SK-N-SH (cell line): ENCODE results near the gene RAPSN.

Source experiments
- CTCF ChIP-seq: fragments of 200-600 bp; sonication (generic); IDR thresholded peaks from 2 replicates; pipeline ENCODE4 v1.6.1; 2017; ENCODE audit warnings: antibody characterized with exemption, mild to moderate bottlenecking, moderate library complexity
- EP300 ChIP-seq, 2 experiments: IDR thresholded peaks; 2 replicates each; pipeline versions ENCODE4 v1.4.0 to v1.6.1; 2012; ENCODE audit warnings: borderline replicate concordance in 1 of 2, low read depth in 1 of 2, low read length in 1 of 2
- FOXJ3 ChIP-seq: sonication (generic); formaldehyde crosslinking; IDR thresholded peaks from 2 replicates; pipeline ENCODE4 v1.5.1; 2020; ENCODE audit warnings: mild to moderate bottlenecking, missing genetic modification reagents
- FOXM1 ChIP-seq: IDR thresholded peaks from 2 replicates; pipeline ENCODE4 v1.4.0; 2012; ENCODE audit warnings: low read depth, mild to moderate bottlenecking
- MAX ChIP-seq: IDR thresholded peaks from 2 replicates; pipeline ENCODE4 v1.4.0; 2012; ENCODE audit warnings: low read depth
- MEF2A ChIP-seq: IDR thresholded peaks from 2 replicates; pipeline ENCODE4 v1.4.0; 2012; ENCODE audit warnings: low read depth, borderline replicate concordance
- POLR2AphosphoS5 ChIP-seq: IDR thresholded peaks from 2 replicates; pipeline ENCODE4 v1.6.1; 2012; ENCODE audit warnings: low read depth, low read length
- TCF12 ChIP-seq: IDR thresholded peaks from 2 replicates; pipeline ENCODE4 v1.4.0; 2012
- TEAD4 ChIP-seq: IDR thresholded peaks from 2 replicates; pipeline ENCODE4 v1.4.0; 2012; ENCODE audit warnings: mild to moderate bottlenecking, borderline replicate concordance; ENCODE audit not compliant: insufficient read depth
- USF2 ChIP-seq: fragments of 150-350 bp; IDR thresholded peaks from 2 replicates; pipeline ENCODE4 v1.6.1; 2017; ENCODE audit warnings: antibody characterized with exemption, low read length, low read depth, borderline replicate concordance
- ZBTB33 ChIP-seq: IDR thresholded peaks from 2 replicates; pipeline ENCODE4 v1.4.0; 2012; ENCODE audit warnings: low read depth, borderline replicate concordance
- TF ChIP-seq, protein P1 (sequence below): IDR thresholded peaks from 2 replicates; pipeline ENCODE4 v1.6.1; 2012; ENCODE audit warnings: mild to moderate bottlenecking, low read depth, low read length, moderate library complexity
- TF ChIP-seq, protein P2 (sequence below): IDR thresholded peaks from 2 replicates; pipeline ENCODE4 v1.4.0; 2012; ENCODE audit warnings: low read depth, borderline replicate concordance

- TF ChIP-seq MEF2A (no peak), CTCF (no peak), EP300 (IDR thresholded peaks at IDR 0.05; ENCODE audit: borderline replicate concordance in 1 of 2, low read depth in 1 of 2, low read length in 1 of 2) (no peak), TEAD4 (no peak), FOXJ3 (CRISPR knock-in tag) (no peak), FOXM1 (no peak), MAX (no peak), USF2 (no peak), POLR2AphosphoS5 (no peak), ZBTB33 (no peak), TCF12 (no peak)
- TF ChIP-seq, protein P1, sequence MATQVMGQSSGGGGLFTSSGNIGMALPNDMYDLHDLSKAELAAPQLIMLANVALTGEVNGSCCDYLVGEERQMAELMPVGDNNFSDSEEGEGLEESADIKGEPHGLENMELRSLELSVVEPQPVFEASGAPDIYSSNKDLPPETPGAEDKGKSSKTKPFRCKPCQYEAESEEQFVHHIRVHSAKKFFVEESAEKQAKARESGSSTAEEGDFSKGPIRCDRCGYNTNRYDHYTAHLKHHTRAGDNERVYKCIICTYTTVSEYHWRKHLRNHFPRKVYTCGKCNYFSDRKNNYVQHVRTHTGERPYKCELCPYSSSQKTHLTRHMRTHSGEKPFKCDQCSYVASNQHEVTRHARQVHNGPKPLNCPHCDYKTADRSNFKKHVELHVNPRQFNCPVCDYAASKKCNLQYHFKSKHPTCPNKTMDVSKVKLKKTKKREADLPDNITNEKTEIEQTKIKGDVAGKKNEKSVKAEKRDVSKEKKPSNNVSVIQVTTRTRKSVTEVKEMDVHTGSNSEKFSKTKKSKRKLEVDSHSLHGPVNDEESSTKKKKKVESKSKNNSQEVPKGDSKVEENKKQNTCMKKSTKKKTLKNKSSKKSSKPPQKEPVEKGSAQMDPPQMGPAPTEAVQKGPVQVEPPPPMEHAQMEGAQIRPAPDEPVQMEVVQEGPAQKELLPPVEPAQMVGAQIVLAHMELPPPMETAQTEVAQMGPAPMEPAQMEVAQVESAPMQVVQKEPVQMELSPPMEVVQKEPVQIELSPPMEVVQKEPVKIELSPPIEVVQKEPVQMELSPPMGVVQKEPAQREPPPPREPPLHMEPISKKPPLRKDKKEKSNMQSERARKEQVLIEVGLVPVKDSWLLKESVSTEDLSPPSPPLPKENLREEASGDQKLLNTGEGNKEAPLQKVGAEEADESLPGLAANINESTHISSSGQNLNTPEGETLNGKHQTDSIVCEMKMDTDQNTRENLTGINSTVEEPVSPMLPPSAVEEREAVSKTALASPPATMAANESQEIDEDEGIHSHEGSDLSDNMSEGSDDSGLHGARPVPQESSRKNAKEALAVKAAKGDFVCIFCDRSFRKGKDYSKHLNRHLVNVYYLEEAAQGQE, result no peak
- TF ChIP-seq, protein P2, sequence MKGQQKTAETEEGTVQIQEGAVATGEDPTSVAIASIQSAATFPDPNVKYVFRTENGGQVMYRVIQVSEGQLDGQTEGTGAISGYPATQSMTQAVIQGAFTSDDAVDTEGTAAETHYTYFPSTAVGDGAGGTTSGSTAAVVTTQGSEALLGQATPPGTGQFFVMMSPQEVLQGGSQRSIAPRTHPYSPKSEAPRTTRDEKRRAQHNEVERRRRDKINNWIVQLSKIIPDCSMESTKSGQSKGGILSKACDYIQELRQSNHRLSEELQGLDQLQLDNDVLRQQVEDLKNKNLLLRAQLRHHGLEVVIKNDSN, result no peak
These were observed 29.9 kb upstream of the RAPSN start for GRCh38 chr11:47478651-47479329.
